Upper lobe of left lung (tissue), 4 donors: ENCODE data around the gene RABGEF1.

Source experiments
- EP300 ChIP-seq, 4 donors: sonication (generic); formaldehyde crosslinking; IDR thresholded peaks; one replicate each; pipeline ENCODE4 v1.5.1; 2017; ENCODE audit warnings: antibody characterized with exemption in 4 of 4, control low read depth in 2 of 4
- POLR2A ChIP-seq, 4 donors: fragments of 450-650 bp; IDR thresholded peaks; one replicate each; pipeline ENCODE4 v1.5.1; 2016 to 2017; ENCODE audit warnings: antibody characterized with exemption in 4 of 4, mild to moderate bottlenecking in 2 of 4
- POLR2AphosphoS5 ChIP-seq, 2 donors: sonication (generic); formaldehyde crosslinking; IDR thresholded peaks; one replicate each; pipeline ENCODE4 v1.5.1; 2017; ENCODE audit warnings: antibody characterized with exemption in 2 of 2

GRCh38 chr7:66754541-66754940 lies 14.0 kb downstream of the RABGEF1 start:
- TF ChIP-seq POLR2AphosphoS5 (IDR thresholded peaks at IDR 0.05) (no peak), EP300 (IDR thresholded peaks at IDR 0.05) (no peak), POLR2A (IDR thresholded peaks at IDR 0.05) (no peak)
